Measurements from ENCODE around the gene CD33. TPM values are rescaled to one million over a fixed set of nuclear protein-coding genes. Genes with fewer than 3 reads are reported as not detected.

The CD33 gene
- total RNA-seq, 1 experiment from 2014 or later = 0.35 TPM

- Histone ChIP-seq H3K4me1 (ENCODE audit: insufficient read depth, low read length) (no peaks in the 10 kb centered on the region), H2BK5ac (ENCODE audit: insufficient read length, low read length) (no peak overlapping the region), H4K91ac (ENCODE audit: insufficient read length, low read depth, low read length) (no peak overlapping the region), H3K56ac (ENCODE audit: insufficient read length, low read depth, low read length) (no peak overlapping the region), H2AK5ac (ENCODE audit: insufficient read length, low read length) (no peak overlapping the region), H4K8ac (replicated peaks; ENCODE audit: insufficient read length, low read depth, low read length) (no peak overlapping the region), H3K9ac (ENCODE audit: extremely low read depth, insufficient read length, low read length) (no peak overlapping the region), H3K79me2 (ENCODE audit: insufficient read depth, low read length) (no peaks in the 10 kb centered on the region), H3K79me1 (ENCODE audit: insufficient read depth, low read depth, low read length, poor library complexity, severe bottlenecking) (no peaks in the 10 kb centered on the region), H3K4me2 (ENCODE audit: insufficient read depth, insufficient read length, low read length) (no peak overlapping the region), H2AFZ (ENCODE audit: low read length) (no peak overlapping the region), H2BK12ac (ENCODE audit: insufficient read length, low read depth, low read length) (no peak overlapping the region), H2BK15ac (ENCODE audit: low read depth, low read length) (no peak overlapping the region), H4K20me1 (ENCODE audit: control insufficient read depth, insufficient read depth, insufficient read length) (no peaks in the 10 kb centered on the region), H3K27ac (ENCODE audit: insufficient read length, low read depth, low read length) (no peak overlapping the region), H4K5ac (ENCODE audit: insufficient read length, low read depth, low read length) (no peak overlapping the region), H3K4ac (ENCODE audit: low read depth, low read length) (no peak overlapping the region), H3K23me2 (ENCODE audit: insufficient read length, low read depth, low read length, poor library complexity, severe bottlenecking) (peaks cover 2% of the 10 kb centered on the region), H2BK20ac (ENCODE audit: low read depth, low read length, poor library complexity, severe bottlenecking) (no peak overlapping the region), H3K27me3 (ENCODE audit: insufficient read depth, low read length) (no peaks in the 10 kb centered on the region; the same call in 1 of the 2 replicates), H3K18ac (ENCODE audit: insufficient read length, low read depth, low read length) (no peak overlapping the region), H3K9me3 (ENCODE audit: control insufficient read depth, low read depth, low read length) (no peaks in the 10 kb centered on the region), H2BK120ac (ENCODE audit: low read depth, low read length, poor library complexity, severe bottlenecking) (no peak overlapping the region), H3T11ph (ENCODE audit: low read length) (no peak overlapping the region), H3K14ac (ENCODE audit: insufficient read depth, low read length) (no peak overlapping the region; the same call in 1 of the 2 replicates), H3K23ac (ENCODE audit: insufficient read length, low read depth, low read length) (no peak overlapping the region)
- Mint-ChIP-seq H3K27me3 (ENCODE audit: low read depth) (peaks cover 33% of the 10 kb centered on the region), H3K36me3 (ENCODE audit: insufficient read depth in 1 of 3, low read depth in 3 of 3) (no peaks in the 10 kb centered on the region; a peak in 1 of 7 replicates), H3K27ac (no peak overlapping the region), H3K9me3 (peaks cover 0 to 52% of the 10 kb centered on the region in 2 experiments; a peak in 3 of 5 replicates), H3K4me3 (no peak overlapping the region), H3K4me1 (peaks cover 0 to 2% of the 10 kb centered on the region in 2 experiments; a peak in 1 of 4 replicates)
- TF ChIP-seq CTCF (conservative IDR thresholded peaks at IDR 0.05) = no peak
- no peak for DNase-seq
- WGBS (ENCODE audit: extremely low coverage, insufficient read length, low lambda C conversion rate) = no CpG with 5 or more reads among the region's 25 CpGs
These were observed 39.6 kb upstream of the CD33 start for GRCh38 chr19:51185069-51185867.

All from H9 (cell line).